ENCODE data around the gene SRP54.
"Not testable (repeated sequence)": the region's sequence is repeated elsewhere in the genome, so short reads cannot be mapped to it uniquely, and the experiment has no call there.

The SRP54 gene

GRCh38 chr14:35046751-35047536 is 64.2 kb downstream of the SRP54 start:
- DNase-seq (ENCODE audit: low spot score), result peak; percentile 47

- DNase-seq (ENCODE audit: low spot score), result no peak
These were observed 65.3 kb downstream of the SRP54 start for GRCh38 chr14:35047976-35048513.

- no peak for DNase-seq (ENCODE audit: low spot score)
These were observed 67.9 kb downstream of the SRP54 start for GRCh38 chr14:35050652-35051051.

GRCh38 chr14:35051796-35052195 is 69.0 kb downstream of the SRP54 start:
- DNase-seq (ENCODE audit: low spot score), result no peak

- no peak for DNase-seq (ENCODE audit: low spot score)
These were observed 69.8 kb downstream of the SRP54 start for GRCh38 chr14:35052637-35053036.

GRCh38 chr14:35061113-35061791 is 78.5 kb downstream of the SRP54 start:
- not testable (repeated sequence) for DNase-seq (ENCODE audit: low spot score)

GRCh38 chr14:35065731-35066130 is 82.9 kb downstream of the SRP54 start:
- DNase-seq (ENCODE audit: low spot score), result not testable (repeated sequence)

- DNase-seq (ENCODE audit: low spot score), result no peak
These were observed 85.6 kb downstream of the SRP54 start for GRCh38 chr14:35068238-35069012.

GRCh38 chr14:35072226-35072625 is 89.4 kb downstream of the SRP54 start:
- no peak for DNase-seq (ENCODE audit: low spot score)

- no peak for DNase-seq (ENCODE audit: low spot score)
These were observed 90.7 kb downstream of the SRP54 start for GRCh38 chr14:35073486-35073885.

GRCh38 chr14:35078082-35078481 is 95.3 kb downstream of the SRP54 start:
- no peak for DNase-seq (ENCODE audit: low spot score)
